ENCODE data around the gene ZFYVE28. TPM values are rescaled to one million over a fixed set of nuclear protein-coding genes. Genes with fewer than 3 reads are reported as not detected.

The ZFYVE28 gene
- total and polyA plus RNA-seq, 2 donors from 2014 or later = 8.0 to 18.9 TPM

DNA sequence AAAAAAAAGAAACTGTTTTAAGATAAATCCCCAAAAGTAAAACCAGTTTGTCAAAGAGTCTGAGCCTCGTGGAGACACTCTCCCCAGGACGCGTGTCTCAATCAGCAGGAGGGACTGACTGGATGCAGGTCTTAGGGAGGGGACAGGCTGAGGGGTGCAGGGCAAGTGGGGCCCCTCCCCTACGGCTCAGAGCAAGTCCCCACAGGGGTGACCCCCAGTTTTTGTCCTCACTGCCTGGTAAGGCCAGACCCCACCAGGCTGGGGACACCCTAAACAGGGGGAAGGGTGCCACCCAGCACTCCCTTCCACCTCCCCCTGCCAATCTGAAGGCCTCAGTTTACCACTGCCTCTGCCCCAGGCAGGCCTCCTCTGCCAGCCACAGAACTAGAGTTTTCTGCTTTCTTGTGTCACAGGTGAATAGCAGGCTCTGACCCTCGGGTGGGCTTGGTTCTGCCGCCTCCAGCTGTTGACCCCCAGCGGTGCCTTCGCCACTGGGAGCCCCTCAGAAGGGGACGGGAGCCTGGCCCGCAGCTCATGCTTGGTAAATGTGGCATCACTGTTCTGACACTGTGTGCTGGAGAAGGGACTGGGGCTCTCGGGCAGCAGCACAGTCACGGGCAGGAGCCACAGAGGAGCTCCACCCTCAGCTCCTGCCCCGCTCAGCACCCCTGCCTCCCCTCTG is 86.8 kb downstream of the ZFYVE28 start:
- no peak overlapping the region for H3K9ac ChIP-seq (ENCODE audit: low read length in 3 of 3)
- no peak for FAIRE-seq
- intact Hi-C loops (cut with DNase I) = no loop called here
- no peaks in the 10 kb centered on the region for H3K36me3 ChIP-seq (ENCODE audit: control insufficient read depth in 2 of 3, insufficient read depth in 3 of 3, low read length in 3 of 3)
- H3K27me3 ChIP-seq (ENCODE audit: control insufficient read depth, insufficient read depth, low read length) = no peaks in the 10 kb centered on the region
- TF ChIP-seq, protein P1, sequence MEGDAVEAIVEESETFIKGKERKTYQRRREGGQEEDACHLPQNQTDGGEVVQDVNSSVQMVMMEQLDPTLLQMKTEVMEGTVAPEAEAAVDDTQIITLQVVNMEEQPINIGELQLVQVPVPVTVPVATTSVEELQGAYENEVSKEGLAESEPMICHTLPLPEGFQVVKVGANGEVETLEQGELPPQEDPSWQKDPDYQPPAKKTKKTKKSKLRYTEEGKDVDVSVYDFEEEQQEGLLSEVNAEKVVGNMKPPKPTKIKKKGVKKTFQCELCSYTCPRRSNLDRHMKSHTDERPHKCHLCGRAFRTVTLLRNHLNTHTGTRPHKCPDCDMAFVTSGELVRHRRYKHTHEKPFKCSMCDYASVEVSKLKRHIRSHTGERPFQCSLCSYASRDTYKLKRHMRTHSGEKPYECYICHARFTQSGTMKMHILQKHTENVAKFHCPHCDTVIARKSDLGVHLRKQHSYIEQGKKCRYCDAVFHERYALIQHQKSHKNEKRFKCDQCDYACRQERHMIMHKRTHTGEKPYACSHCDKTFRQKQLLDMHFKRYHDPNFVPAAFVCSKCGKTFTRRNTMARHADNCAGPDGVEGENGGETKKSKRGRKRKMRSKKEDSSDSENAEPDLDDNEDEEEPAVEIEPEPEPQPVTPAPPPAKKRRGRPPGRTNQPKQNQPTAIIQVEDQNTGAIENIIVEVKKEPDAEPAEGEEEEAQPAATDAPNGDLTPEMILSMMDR (IDR thresholded peaks at IDR 0.05; ENCODE audit: borderline replicate concordance, extremely low read depth, insufficient read depth) = no peak
- H3K27ac ChIP-seq (ENCODE audit: low read depth in 2 of 2, low read length in 2 of 2) = no peak overlapping the region
- H3K4me1 ChIP-seq (ENCODE audit: control insufficient read depth in 2 of 3, insufficient read depth in 2 of 3, low read depth in 1 of 3, low read length in 3 of 3) = peaks cover 0 to 4% (median 0%) of the 10 kb centered on the region in 3 donors
- peaks cover 0 to 20% (median 0%) of the 10 kb centered on the region in 3 donors for H3K9me3 ChIP-seq (ENCODE audit: control insufficient read depth in 2 of 3, insufficient read depth in 1 of 3, low read length in 3 of 3)
- H3K4me3 ChIP-seq (ENCODE audit: low read length in 3 of 3) = no peak overlapping the region
- DNase-seq = peak in 1 of 5 donors; percentile 58

DNA sequence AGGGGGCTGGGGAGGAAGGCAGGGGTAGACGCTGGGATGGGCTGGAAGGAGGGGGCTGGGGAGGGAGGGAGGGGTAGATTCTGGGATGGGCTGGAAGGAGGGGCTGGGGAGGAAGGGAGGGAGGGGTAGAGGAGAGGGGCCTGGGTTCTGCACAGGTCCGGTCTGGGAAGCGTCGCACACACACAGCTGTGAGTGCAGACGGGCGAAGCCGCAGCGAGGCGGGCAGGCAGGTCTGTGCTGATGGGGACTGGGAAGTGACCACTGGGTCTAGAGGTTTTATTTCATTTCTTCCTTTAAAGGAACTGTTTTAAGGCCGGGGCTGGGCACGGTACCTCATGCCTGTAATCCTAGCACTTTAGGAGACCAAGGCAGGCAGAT is 87.4 kb downstream of the ZFYVE28 start:
- intact Hi-C loops (cut with DNase I) = no loop called here
- TF ChIP-seq, protein P1 (IDR thresholded peaks at IDR 0.05; ENCODE audit: borderline replicate concordance, extremely low read depth, insufficient read depth) = no peak
- Histone ChIP-seq H3K4me1 (ENCODE audit: control insufficient read depth in 2 of 3, insufficient read depth in 2 of 3, low read depth in 1 of 3, low read length in 3 of 3) (peaks cover 0 to 4% (median 0%) of the 10 kb centered on the region in 3 donors), H3K4me3 (ENCODE audit: low read length in 3 of 3) (no peak overlapping the region), H3K9ac (ENCODE audit: low read length in 3 of 3) (no peak overlapping the region), H3K36me3 (ENCODE audit: control insufficient read depth in 2 of 3, insufficient read depth in 3 of 3, low read length in 3 of 3) (no peaks in the 10 kb centered on the region), H3K27ac (ENCODE audit: low read depth in 2 of 2, low read length in 2 of 2) (no peak overlapping the region), H3K27me3 (ENCODE audit: control insufficient read depth, insufficient read depth, low read length) (no peaks in the 10 kb centered on the region), H3K9me3 (ENCODE audit: control insufficient read depth in 2 of 3, insufficient read depth in 1 of 3, low read length in 3 of 3) (peaks cover 0 to 20% (median 0%) of the 10 kb centered on the region in 3 donors)
- FAIRE-seq (no peak), DNase-seq (no peak)

DNA sequence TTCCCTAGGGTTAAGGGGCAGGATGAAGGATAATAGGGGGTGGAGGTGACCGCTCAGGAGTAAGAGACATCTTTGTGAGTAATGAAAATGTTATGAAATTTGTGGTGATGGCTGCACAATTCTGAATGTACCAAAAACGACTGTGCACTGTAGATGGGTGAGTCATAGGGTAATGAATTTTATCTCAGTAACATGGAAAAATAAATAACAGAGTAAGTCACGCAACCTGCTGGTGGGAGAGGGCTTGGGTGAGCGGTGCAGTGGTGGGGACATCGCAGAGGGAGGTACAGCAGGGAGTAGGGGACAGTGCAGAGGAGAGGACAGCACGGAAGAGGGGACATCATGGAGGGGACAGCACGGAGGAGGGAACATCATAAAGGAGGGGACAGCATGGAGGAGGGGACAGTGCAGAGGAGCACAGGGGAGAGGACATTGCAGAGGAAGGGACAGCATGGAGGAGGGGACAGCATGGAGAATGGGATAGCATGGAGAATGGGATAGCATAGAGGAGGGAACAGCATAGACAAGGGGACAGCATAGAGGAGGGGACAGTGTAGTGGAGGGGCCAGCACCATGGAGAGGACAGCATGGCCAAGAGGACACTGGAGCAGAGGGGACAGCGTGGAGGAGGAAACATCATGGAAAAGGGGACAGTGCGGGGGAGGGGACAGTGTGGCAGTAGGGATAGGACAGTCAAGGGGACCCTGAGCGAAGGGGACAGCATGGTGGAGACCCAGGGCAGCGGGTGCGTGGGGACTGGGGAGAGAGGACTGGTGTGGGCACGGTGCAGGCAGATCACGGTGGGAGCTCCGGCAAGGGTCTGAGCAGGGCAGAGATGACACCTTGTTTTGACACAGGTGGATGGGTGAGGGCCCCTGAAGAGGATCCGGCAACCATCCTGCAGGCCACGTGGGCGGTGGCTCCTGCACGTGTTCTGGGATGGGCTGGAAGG is 88.1 kb downstream of the ZFYVE28 start:
- no peaks in the 10 kb centered on the region for H3K27me3 ChIP-seq (ENCODE audit: control insufficient read depth, insufficient read depth, low read length)
- H3K36me3 ChIP-seq (ENCODE audit: control insufficient read depth in 2 of 3, insufficient read depth in 3 of 3, low read length in 3 of 3) = no peaks in the 10 kb centered on the region
- intact Hi-C loops (cut with DNase I) = no loop called here
- FAIRE-seq (no peak), DNase-seq (peak in 1 of 5 donors; percentile 45)
- TF ChIP-seq, protein P1 (IDR thresholded peaks at IDR 0.05; ENCODE audit: borderline replicate concordance, extremely low read depth, insufficient read depth) = no peak
- H3K4me3 ChIP-seq (ENCODE audit: low read length in 3 of 3) = no peak overlapping the region
- H3K27ac ChIP-seq (ENCODE audit: low read depth in 2 of 2, low read length in 2 of 2) = no peak overlapping the region
- peaks cover 0 to 4% (median 0%) of the 10 kb centered on the region in 3 donors for H3K4me1 ChIP-seq (ENCODE audit: control insufficient read depth in 2 of 3, insufficient read depth in 2 of 3, low read depth in 1 of 3, low read length in 3 of 3)
- peaks cover 0 to 20% (median 0%) of the 10 kb centered on the region in 3 donors for H3K9me3 ChIP-seq (ENCODE audit: control insufficient read depth in 2 of 3, insufficient read depth in 1 of 3, low read length in 3 of 3)
- H3K9ac ChIP-seq (ENCODE audit: low read length in 3 of 3) = no peak overlapping the region
